Superior temporal gyrus (tissue), 1 donor: Measurements from ENCODE around the gene TBCD.
"Not testable (repeated sequence)": the region's sequence is repeated elsewhere in the genome, so short reads cannot be mapped to it uniquely, and the experiment has no call there.

Source experiments
- DNase-seq: peaks from one replicate; pipeline ENCODE4 v3.0.0-alpha.2; 2016; ENCODE audit errors: extremely low spot score

The TBCD gene

DNA sequence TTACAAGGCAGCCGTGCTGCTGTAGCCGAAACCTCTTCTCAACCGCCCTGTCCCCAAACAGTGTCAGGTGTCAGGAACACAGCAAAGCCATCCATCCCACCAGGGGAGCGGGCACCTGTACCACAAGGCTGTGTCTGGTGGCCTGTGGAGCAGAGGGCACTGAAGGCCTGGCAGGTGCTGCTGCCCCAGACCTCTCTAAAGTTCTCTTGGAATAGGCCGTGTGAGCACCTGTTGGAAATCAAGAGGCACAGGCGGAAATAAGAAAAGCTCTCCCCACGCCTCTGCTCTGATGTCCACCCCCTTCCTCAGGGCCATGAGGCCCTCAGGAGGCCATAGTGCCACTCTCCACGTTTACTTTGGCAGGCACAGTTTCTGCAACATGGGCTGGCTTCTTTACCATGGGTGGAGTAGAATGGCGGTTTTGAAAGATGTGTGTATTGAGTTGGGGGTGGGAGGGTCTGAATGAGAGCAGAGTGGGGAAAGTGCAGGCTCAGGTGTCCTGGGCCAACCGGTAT lies 187.8 kb downstream of the TBCD start:
- no peak for DNase-seq

DNA sequence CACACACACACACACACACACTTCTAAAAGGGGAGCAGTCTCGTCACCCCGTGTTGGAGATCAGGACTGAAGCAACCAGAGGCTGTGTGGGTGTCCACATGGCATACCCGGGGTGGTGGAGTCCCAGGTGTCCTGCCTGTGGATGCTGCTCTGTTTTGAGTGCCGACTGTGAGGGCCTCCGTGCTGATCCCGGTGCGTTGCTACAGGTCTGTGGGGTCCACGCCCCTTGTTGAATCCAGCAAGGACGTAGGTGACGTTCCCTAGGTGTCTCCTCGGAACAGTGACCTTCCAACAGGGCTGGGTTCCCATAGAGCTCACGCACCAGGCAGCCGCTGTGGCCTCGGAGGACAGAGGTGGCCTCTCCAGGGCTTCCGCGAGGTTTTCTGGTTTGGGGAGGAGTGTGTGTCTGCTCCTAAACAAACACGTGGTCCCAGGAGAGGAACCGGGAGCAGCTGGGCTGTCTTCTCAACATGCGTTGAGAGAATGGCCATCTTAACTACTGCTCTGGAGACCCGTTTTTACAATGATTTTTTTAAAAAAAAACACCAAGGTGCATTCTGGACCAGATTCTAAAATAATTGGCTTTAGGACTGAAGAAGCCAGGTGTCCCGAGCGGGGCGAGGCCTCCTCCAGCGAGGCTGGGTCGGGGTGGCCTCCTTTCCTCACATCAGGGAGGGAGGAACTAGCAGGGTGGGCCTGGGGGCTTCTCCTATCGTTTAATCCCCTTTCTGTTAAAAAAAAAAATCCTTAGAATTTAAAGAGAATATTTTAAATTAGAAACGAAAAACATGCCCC lies 188.6 kb downstream of the TBCD start:
- DNase-seq: no peak

DNA sequence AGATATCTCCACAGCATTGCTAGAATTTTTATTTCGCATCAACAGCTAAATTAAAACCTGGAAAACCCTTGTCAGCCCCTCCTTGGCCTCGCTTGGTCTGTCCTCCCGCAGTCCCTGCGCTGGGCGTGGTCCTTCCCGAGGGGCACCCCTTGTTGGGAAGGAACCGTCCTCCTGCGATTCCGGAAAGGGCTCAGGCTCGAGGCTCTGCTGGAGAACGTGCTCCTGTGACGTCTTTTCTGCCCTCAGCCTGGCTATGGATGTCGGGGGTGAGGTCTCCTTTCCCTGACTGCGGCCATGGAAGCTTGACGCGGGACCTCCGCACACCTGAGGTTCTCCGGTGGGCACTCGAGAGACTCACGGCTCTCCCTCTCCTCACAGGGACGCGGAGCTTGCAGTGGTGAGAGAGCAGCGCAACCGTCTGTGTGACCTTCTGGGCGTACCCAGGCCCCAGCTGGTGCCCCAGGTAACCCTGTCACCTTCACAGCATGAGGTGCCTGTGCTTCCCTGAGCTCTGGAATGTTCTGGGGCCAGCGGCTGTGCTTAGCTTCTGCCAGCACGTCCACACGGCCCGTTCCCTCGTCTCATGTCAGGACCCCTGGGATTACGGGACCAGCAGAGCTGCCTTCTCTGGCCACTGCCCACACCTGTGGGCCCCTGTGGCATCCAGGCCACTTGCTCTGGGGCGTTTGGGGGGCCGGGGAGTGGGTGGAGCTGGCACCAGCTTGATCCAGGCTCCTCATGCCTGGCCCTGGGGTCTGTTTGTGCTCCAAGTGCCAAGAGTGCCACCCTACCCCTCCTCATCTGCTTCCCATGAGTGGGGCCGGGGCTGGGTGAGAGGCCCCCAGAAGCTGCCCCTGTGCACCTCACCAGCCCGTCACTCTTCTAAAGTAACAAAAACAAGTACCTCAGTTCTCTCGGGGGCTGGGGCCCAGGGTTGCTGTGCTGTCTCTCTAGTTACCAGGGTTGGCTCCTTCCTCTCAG lies 189.4 kb downstream of the TBCD start:
- no peak for DNase-seq

DNA sequence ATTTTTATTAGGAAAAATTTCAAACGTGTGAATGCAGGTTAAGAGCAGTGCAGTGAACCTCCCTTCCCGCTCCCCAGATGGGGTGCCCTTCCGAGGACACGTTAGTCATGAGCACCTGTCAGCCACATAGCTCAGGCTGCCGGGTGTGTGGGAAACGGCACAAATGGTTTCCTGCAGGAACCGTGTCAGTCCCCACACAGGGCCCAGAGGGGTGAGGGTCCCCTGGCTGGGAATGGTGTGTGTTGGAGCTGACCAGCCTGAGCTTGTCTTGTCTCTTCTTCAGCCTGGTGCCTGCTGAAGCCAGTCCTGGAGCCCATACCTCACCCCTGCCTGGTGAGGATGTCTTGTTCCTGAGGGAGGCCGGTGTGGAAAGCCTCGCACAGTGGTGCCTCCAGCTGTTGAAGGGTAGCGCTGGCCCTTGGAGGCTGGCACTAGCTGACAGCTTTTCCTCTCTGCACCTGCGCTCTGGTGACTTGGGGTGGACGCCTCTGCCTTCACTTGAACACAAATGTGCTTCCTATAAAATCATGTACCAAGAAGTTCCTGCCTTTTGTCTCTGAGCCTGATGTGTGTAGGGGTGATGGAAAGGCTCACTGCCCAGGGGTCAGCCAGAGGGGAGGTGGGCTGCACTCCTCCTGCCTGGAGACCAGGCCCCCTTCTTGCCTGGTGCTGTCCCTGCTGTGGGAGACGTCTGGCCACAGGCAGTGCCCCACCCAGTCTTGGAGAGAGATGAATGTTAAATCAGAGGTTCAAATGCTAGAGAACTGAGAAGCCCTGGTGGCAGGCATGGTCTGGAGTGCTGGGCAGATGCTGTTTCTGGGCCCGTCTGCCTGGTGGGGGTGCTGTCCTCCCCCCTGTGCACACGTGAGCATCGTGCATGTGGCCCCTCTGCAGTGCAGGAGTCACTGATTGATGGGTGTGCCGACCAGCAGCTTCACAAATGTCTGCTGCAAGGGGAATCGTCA lies 190.6 kb downstream of the TBCD start:
- DNase-seq: no peak

DNA sequence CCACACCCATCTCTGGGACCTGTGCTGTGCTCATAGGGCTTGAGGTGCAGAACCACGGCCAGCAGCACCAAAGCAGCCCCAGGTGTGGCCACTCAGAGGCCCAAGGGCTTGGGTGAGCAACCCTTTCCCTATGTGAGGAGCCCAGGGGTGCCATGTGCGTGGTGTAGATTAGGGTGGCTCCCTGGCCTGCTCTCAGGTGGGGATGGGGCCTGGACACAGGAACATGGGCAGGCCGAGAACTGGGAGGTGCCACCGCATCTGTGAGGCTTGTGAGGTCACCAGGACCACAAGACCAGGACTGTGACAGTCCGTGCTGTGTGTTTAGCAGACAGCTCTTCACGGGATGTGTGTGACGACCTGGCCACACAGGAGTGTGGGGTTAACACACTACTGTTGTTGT lies 191.5 kb downstream of the TBCD start:
- no peak for DNase-seq

DNA sequence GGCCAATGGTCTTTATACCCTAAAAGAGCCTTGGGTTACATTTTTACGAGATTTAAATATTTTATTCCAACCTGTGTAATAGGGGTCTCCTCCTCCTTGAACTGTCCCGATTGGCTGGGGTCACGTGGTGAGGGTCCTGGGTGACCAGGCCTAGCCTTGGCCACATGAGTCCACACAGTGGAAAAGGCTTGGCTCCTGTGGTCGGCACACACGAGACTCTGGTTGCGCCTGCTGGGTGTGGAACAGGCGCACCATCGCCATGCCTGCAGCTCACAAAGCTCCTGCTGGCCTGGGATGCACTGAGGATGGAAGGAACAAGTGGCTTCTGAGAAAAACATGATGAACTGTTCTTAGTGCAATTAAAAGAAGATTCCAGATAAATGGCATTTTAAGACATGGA lies 191.9 kb downstream of the TBCD start:
- DNase-seq: no peak

DNA sequence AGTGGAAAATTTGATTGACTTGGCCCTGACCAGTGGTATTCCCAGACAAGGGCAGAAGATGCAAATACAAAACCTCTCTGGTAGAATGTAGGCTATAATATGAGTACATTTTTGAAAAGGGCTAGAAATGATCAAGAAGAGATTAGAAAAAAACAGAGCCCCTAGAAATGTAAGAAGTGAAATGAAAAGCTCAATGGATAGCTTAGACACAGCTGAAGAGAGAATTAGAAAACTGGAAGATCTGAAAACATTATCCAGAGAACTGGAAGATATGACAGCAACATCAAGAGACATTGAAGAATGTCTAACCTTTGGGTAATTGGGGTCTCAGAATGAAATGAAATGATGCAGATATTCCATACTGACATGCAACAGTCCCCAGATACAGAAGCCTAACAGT lies 193.1 kb downstream of the TBCD start:
- DNase-seq: no peak

DNA sequence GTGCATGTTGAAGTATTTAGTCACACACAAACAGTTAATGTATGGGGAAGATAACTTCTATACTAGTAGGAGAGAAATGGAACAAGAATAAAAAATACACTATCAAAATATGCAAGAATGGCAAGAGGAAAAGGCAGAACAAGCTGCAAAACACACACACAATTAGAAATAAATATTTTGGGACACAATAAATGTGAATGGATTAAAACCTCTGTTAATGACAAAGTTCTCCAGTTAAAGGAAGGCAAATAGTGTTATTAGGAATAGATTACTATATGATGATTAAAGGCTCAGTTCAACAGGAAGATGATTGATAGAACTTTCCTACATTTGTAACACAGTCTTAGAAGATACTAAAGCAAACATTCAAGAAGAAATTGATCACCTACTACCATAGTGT lies 194.2 kb downstream of the TBCD start:
- DNase-seq: no peak

DNA sequence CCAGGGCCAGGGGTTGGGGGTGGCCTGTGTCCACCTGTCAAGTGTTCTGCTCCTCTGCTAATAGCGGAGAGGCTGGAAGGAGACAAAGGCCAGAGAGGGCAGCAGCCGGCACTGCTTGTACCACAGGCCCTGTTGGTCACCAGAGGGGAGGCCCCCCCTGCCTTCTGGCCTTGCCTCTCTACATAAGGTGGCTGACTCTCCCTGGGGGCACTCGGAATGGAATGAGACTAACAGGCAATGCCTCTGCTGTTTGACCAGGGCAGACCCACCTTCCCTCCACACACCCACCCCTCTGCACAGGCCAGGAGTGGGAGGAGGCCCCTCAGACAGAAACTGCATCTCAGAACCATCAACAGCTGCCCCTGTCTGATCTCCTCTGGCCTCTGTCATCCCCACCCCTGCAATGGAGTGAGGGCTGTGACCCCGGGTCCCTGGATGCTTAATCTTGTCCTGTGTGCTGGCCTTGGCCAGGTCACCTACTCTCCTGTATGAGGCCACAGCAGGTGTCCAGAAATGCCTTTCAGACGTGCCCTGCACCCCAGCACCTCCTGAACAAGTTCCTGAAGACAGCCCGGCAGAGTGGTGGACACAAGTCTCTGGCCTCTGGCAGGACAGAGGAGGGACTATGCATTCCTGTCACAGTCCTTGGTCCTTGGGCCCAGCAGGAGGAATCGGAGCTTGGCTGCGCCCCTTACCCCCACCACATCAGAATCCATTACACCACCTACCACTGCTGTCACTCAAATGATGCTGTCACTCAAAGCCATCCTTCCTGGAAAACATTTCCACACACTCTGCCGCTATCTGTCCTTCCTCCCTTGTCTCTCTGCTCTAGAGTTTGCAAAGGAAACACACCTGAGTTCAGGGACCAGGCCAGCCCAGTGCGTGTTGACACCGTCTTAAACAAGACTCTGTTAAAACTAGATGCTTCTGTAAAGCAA lies 195.5 kb downstream of the TBCD start:
- no peak for DNase-seq

DNA sequence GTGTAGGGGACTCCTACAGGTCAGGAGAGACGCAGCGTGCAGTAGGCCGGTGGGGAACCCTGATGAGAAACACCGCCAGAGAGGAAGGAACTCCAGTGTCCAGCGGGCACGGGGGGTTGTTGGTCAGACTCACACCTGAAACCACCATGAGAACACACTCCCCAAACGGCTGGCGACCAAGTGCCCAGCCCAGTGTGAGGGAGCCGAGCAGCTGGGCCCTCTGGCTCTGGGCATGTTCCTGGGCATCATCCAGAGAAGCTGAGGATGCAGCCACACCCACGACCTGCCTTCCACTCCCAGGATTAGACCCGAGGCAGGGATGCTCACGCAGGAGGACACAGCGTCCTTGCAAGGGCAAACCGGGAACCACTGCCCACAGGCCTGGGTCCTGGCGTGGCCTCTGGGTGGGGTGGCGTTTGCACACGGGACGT lies 196.2 kb downstream of the TBCD start:
- DNase-seq: no peak

DNA sequence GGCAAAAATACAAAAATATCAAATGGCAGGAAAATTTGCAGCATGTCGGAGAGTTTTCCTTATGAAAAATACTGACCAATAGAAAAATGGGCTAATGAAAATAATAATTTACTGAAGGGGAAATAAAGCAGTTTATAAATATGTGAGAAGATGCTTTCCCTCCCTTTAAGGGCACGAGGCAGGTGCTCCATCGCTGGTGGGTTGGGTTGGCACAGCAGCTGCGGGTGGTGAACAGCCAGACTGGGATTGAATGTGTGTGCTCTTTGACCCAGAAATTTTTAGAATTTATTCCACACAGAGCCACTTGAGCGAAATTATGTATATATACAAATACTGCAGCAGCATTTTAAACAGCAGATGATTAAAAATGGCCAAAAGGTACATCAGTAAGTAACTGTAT lies 197.1 kb downstream of the TBCD start:
- DNase-seq: no peak

DNA sequence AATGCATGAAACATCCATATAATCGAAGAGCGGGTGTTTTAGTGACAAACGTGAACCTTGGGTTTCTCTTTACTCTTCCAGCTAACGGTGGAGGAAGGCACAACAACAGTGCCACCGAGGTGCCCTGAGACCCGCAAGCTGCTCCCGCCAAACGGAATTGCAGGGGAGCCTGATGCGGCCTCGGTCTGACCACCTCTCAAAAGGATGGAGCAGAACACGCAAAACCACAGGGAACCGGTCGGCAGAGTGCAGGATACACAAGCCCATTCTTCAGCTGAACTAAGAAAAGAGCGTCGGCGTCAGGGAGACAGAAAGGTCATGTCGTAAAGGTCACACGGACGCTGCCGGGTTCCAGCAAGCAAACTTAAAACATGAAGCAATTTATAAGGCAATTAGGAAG lies 197.5 kb downstream of the TBCD start:
- DNase-seq: no peak

DNA sequence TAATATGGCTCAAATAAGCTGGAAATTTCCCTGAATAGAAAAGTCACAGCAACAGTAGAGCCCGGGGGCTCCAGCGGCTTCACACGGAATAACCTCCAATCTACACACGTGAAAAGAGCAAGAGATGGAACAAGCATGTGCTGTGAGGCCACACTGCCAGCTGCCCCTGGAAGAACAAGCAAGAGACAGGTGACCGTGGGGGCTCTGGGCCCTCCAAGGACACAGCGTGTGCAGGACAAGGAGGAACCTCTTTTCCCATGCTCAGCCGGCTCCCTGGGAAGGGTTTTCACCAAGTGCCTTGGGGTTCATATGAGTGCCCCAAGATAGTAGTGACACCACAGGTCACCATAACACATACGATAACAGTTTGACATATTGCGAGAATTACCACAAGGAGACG lies 198.1 kb downstream of the TBCD start:
- no peak for DNase-seq

DNA sequence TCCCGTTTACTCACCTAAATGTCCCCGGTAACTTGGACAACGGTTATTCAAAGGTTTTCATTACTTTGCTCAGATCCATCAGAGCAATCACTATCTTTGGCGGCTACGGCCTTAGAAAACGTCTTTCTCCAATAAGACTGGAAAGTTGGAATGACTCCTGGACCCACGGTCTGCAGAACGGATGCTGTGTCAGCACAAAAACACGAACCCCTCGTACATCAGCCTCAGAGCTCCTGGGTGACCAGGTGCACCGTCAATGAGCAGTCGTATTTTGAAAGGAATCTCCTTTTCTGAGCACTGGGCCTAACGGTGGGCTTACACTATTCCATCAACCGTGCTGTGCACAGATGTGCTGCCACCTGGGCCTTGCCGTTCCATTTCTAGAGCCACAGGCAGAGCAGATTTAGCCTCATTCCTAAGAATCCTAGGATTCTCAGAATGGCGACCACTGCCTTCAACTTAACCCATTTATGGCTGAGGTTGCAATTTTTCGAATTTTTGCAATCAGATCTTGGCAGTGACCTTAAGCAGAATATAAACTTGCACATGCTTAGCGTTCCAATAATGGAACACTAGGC lies 198.7 kb downstream of the TBCD start:
- DNase-seq: no peak

DNA sequence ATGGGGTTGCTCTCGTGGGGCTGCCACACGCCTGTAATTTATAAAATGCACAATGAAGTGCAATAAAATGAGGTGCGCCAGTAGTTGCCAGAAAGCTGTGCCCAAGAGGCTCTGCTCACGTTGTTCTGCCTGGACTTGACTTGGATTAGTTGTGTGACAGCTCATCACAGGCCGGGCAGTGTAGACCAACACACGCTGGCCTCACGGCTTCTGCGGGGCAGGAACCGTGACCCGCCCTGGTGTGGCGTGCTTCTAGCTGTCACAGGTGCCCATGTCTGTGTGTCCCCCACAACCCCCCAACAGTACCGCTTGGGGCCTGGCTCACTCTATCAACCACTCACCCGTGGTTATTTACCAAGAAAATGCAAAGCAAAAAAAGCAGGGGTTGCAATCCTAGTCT lies 200.2 kb downstream of the TBCD start:
- DNase-seq: no peak

DNA sequence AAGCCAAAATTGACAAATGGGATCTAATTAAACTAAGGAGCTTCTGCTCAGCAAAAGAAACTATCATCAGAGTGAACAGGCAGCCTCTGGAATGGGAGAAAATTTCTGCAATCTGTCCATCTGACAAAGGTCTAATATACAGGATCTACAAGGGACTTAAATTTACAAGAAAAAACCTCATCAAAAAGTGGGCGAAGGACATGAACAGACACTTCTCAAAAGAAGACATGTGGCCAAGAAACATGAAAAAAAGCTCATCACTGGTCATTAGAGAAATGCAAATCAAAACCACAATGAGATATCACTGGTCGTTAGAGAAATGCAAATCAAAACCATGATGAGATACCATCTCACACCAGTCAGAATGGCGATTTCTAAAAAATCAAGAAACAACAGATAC lies 203.2 kb downstream of the TBCD start:
- DNase-seq: not testable (repeated sequence)

DNA sequence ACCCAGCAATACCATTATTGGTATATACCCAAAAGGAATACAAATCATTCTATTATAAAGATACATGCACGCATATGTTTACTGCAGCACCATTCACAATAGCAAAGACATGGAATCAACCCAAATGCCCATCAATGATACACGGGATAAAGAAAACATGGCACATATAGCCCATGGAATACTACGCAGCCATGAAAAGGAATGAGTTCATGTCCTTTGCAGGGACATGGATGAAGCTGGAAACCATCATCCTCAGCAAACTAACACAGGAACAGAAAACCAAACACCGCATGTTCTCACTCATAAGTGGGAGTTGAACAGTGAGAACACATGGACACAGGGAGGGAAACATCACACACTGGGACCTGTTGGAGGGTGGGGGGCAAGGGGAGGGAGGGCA lies 203.8 kb downstream of the TBCD start:
- DNase-seq: not testable (repeated sequence)

DNA sequence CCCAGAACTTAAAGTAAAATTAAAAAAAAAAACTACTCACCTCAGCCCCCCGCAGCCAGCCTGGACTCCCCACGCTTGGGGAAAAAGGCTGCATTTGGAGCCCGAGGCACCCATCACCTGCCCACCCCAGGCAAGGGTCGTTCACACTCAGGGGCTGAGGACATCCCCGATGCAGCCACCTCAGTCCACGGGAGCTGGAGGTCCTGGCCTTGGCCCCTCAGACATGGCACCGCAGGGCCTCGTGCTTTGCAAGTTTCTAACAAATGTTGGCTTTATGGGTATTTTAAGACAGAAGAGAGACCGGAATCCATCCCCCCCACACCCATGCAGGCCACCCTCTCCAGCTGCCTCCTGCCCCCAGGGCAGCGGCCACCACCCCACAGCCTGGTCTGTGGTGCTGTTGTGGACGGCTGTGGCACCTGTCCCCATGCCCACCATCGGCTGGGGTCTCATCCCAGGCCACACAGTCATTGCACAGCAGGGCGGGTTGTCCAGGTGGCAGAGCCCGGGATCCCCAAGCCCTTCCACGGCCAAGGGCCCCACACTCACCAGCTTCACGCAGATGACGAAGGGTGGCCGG lies 204.4 kb downstream of the TBCD start:
- no peak for DNase-seq

DNA sequence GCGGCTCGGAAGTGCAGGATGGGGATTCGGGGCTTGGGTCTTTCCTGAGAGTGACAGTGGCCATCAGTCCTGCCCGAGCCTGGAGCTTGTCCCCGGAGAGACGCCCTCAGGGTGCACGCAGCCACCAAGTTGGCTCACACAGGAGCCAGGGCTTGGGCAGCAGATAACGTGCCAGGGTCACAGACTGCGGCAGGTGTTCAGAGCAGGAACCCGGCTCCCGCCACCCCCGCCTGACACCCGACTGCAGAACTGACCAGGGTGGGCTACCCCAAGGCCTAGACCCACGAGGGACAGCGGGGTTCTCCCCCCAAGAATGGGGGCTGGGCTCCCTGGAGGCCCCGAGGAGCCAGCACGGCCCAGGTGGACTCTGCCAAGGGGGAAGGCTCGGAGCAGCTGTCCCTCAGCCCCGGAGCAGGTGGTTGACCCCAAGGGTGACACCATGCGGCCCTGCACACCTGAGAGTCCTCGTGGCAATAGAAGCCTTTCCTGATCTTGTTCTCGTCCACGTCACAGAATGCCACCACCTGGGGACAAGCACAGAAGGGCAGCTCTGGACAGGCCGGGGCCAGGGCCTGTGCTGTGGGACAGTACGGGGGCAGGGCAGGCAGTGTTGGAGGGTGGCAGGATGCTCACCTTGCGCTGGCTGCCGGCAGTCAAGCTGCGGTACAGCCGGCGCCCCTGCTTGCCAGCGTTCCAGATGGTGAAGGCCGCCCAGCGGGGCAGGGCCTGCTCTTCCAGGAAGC lies 205.0 kb downstream of the TBCD start:
- no peak for DNase-seq
